Activated CD8-positive, alpha-beta T cell treated with anti-CD3 and anti-CD28 coated beads for 36 hours (primary cell): Measurements from ENCODE around the gene MAX. TPM values are rescaled to one million over a fixed set of nuclear protein-coding genes. Genes with fewer than 3 reads are reported as not detected.
"Not testable (repeated sequence)": the region's sequence is repeated elsewhere in the genome, so short reads cannot be mapped to it uniquely, and the experiment has no call there.

Source experiments
- ATAC-seq: fragments of 200-7000 bp; cut with Tn5 transposase; one replicate; pipeline ENCODE4 v1.10.0; 2021; ENCODE audit warnings: mild to moderate bottlenecking, moderate library complexity
- CTCF ChIA-PET: fragments of 350-600 bp; sonication (Branson Sonifier 250); formaldehyde crosslinking; loops from one replicate; lab custom pipeline; 2021; ENCODE audit warnings: antibody characterized with exemption; lab: Charles Lee
- POLR2A ChIA-PET: fragments of 350-600 bp; sonication (Branson Sonifier 250); formaldehyde crosslinking; loops from one replicate; lab custom pipeline; 2021; ENCODE audit warnings: antibody characterized with exemption; lab: Charles Lee
- DNase-seq: peaks from one replicate; pipeline ENCODE4 v3.0.0-alpha.2; 2020
- H3K27ac Mint-ChIP-seq: one replicate; pipeline ENCODE4 v1.8.0; 2021; ENCODE audit warnings: mild to moderate bottlenecking, mixed read lengths
- H3K27me3 Mint-ChIP-seq: one replicate; pipeline ENCODE4 v1.8.0; 2021; ENCODE audit warnings: mixed read lengths
- H3K36me3 Mint-ChIP-seq: one replicate; pipeline ENCODE4 v1.8.0; 2021; ENCODE audit warnings: low read depth, mixed read lengths
- H3K4me1 Mint-ChIP-seq: one replicate; pipeline ENCODE4 v1.8.0; 2021; ENCODE audit warnings: low read depth, mixed read lengths
- H3K4me3 Mint-ChIP-seq: one replicate; pipeline ENCODE4 v1.8.0; 2021; ENCODE audit warnings: mild to moderate bottlenecking, moderate library complexity, mixed read lengths
- H3K9me3 Mint-ChIP-seq: one replicate; pipeline ENCODE4 v1.8.0; 2021; ENCODE audit warnings: mixed read lengths
- CTCF ChIP-seq: fragments of 200-600 bp; IDR thresholded peaks from one replicate; pipeline ENCODE4 v1.8.0; 2022; ENCODE audit warnings: antibody characterized with exemption, mild to moderate bottlenecking
- intact Hi-C: fragments of 100-400 bp; cut with micrococcal nuclease; formaldehyde crosslinking; loops from one replicate; pipeline ENCODE4 v1.10.0; 2022
- total RNA-seq, 2 experiments: library from RNA; stranded (reverse); gene quantifications; one replicate each; pipeline ENCODE4 v1.2.3, GENCODE V29; 2021

Gene MAX
- total RNA-seq, 2 experiments from 2014 or later = 92.6 to 92.8 TPM

GRCh38 chr14:65034021-65034420 lies 68.3 kb downstream of the MAX start:
- H3K4me1 Mint-ChIP-seq = no peaks in the 10 kb centered on the region
- H3K27me3 Mint-ChIP-seq = no peaks in the 10 kb centered on the region
- H3K36me3 Mint-ChIP-seq = peaks cover 23% of the 10 kb centered on the region
- intact Hi-C loops = no loop called here
- no peak overlapping the region for H3K27ac Mint-ChIP-seq
- no peaks in the 10 kb centered on the region for H3K9me3 Mint-ChIP-seq
- DNase-seq = no peak
- TF ChIP-seq CTCF = no peak
- ChIA-PET CTCF (no interaction called here), POLR2A (interaction anchor here (0.5 kb wide), 1 partner anchor 22 kb away, joined by 3 read pairs; no protein-coding TSS in a partner anchor)
- no peak for ATAC-seq
- no peak overlapping the region for H3K4me3 Mint-ChIP-seq

GRCh38 chr14:65033181-65033580 lies 69.1 kb downstream of the MAX start:
- Mint-ChIP-seq H3K27ac (no peak overlapping the region), H3K4me3 (no peak overlapping the region), H3K36me3 (peaks cover 21% of the 10 kb centered on the region), H3K9me3 (no peaks in the 10 kb centered on the region), H3K4me1 (no peaks in the 10 kb centered on the region), H3K27me3 (no peaks in the 10 kb centered on the region)
- DNase-seq = no peak
- intact Hi-C loops = no loop called here
- CTCF ChIA-PET = no interaction called here
- POLR2A ChIA-PET = no interaction called here
- no peak for ATAC-seq
- TF ChIP-seq CTCF = no peak

GRCh38 chr14:65032319-65032718 lies 70.0 kb downstream of the MAX start:
- intact Hi-C loops = no loop called here
- Mint-ChIP-seq H3K4me1 (no peaks in the 10 kb centered on the region), H3K27ac (no peak overlapping the region), H3K36me3 (peaks cover 21% of the 10 kb centered on the region), H3K27me3 (no peaks in the 10 kb centered on the region), H3K9me3 (no peaks in the 10 kb centered on the region), H3K4me3 (no peak overlapping the region)
- CTCF ChIA-PET = no interaction called here
- no peak for TF ChIP-seq CTCF
- DNase-seq = no peak
- POLR2A ChIA-PET = interaction anchor here (0.7 kb wide), 1 partner anchor 9 kb away, joined by 3 read pairs; no protein-coding TSS in a partner anchor
- ATAC-seq = no peak

GRCh38 chr14:65031321-65031720 lies 71.0 kb downstream of the MAX start:
- POLR2A ChIA-PET, H3K9me3 Mint-ChIP-seq, H3K27ac Mint-ChIP-seq, intact Hi-C loops, H3K27me3 Mint-ChIP-seq, ATAC-seq, H3K4me3 Mint-ChIP-seq, H3K4me1 Mint-ChIP-seq, DNase-seq: not testable (repeated sequence)
- peaks cover 23% of the 10 kb centered on the region for H3K36me3 Mint-ChIP-seq
- CTCF ChIA-PET = interaction anchor here (1.0 to 2.1 kb wide), 2 partner anchors 12 to 50 kb away, joined by 4 to 7 read pairs; no protein-coding TSS in a partner anchor

- Mint-ChIP-seq H3K9me3 (no peaks in the 10 kb centered on the region), H3K4me1 (no peaks in the 10 kb centered on the region), H3K27me3 (no peaks in the 10 kb centered on the region), H3K4me3 (no peak overlapping the region), H3K27ac (no peak overlapping the region), H3K36me3 (peaks cover 21% of the 10 kb centered on the region)
- CTCF ChIA-PET = interaction anchor here (0.6 to 2.1 kb wide), 2 partner anchors 9 to 27 kb away, joined by 4 to 7 read pairs; no protein-coding TSS in a partner anchor
- intact Hi-C loops = no loop called here
- TF ChIP-seq CTCF = no peak
- ATAC-seq = no peak
- no peak for DNase-seq
- POLR2A ChIA-PET = interaction anchor here (0.7 to 0.9 kb wide), 2 partner anchors 20 to 45 kb away, joined by 3 to 6 read pairs; no protein-coding TSS in a partner anchor
These were observed 73.4 kb downstream of the MAX start for GRCh38 chr14:65028937-65029336.
